Activated T-helper 2 cell treated with anti-CD3 and anti-CD28 coated beads, Interferon-gamma antibody, Interleukin-2, Interleukin-4, amounts not matched to agents 10 μg/mL and 5 μg/mL and 100 μg/mL, durations not matched to agents 14 hours and 24 hours and 36 hours (primary cell): Measurements from ENCODE around the gene RUVBL2. TPM values are rescaled to one million over a fixed set of nuclear protein-coding genes. Genes with fewer than 3 reads are reported as not detected.

Experiments used
- DNase-seq: peaks from one replicate; pipeline ENCODE4 v3.0.0; 2021; ENCODE audit warnings: low spot score
- H3K27ac Mint-ChIP-seq: one replicate; pipeline ENCODE4 v1.8.0; 2021; ENCODE audit warnings: mixed read lengths
- H3K27me3 Mint-ChIP-seq: one replicate; pipeline ENCODE4 v1.8.0; 2021; ENCODE audit warnings: low read depth, mixed read lengths
- H3K36me3 Mint-ChIP-seq: one replicate; pipeline ENCODE4 v1.8.0; 2021; ENCODE audit warnings: low read depth, mixed read lengths
- H3K4me1 Mint-ChIP-seq: one replicate; pipeline ENCODE4 v1.8.0; 2021; ENCODE audit warnings: low read depth, mixed read lengths
- H3K4me3 Mint-ChIP-seq: one replicate; pipeline ENCODE4 v1.8.0; 2021; ENCODE audit warnings: low read depth, mild to moderate bottlenecking, moderate library complexity, mixed read lengths
- H3K9me3 Mint-ChIP-seq: one replicate; pipeline ENCODE4 v1.8.0; 2021; ENCODE audit warnings: mixed read lengths
- intact Hi-C: fragments of 100-400 bp; cut with micrococcal nuclease; formaldehyde crosslinking; loops from one replicate; pipeline ENCODE4 v1.15.1; 2023
- total RNA-seq: library from RNA; stranded (reverse); gene quantifications from 2 replicates; pipeline ENCODE4 v1.2.3, GENCODE V29; 2022

The RUVBL2 gene
- total RNA-seq, 1 donor from 2014 or later: 160 TPM

GRCh38 chr19:48986211-48986610 lies 7.5 kb upstream of the RUVBL2 start:
- no peak overlapping the region for H3K27ac Mint-ChIP-seq
- peaks cover 9% of the 10 kb centered on the region for H3K4me1 Mint-ChIP-seq
- H3K4me3 Mint-ChIP-seq: no peak overlapping the region
- H3K27me3 Mint-ChIP-seq: no peaks in the 10 kb centered on the region
- intact Hi-C loops: no loop called here
- H3K36me3 Mint-ChIP-seq: peaks cover 60% of the 10 kb centered on the region
- H3K9me3 Mint-ChIP-seq: no peaks in the 10 kb centered on the region
- no peak for DNase-seq

- Mint-ChIP-seq H3K36me3 (peaks cover 54% of the 10 kb centered on the region), H3K27me3 (no peaks in the 10 kb centered on the region), H3K27ac (peak overlapping the region; percentile 54)
Observed at GRCh38 chr19:48987323-48987722, 6.4 kb upstream of the RUVBL2 start.

GRCh38 chr19:48988286-48988685 lies 5.4 kb upstream of the RUVBL2 start:
- intact Hi-C loops: no loop called here
- no peak overlapping the region for H3K4me3 Mint-ChIP-seq
- no peaks in the 10 kb centered on the region for H3K9me3 Mint-ChIP-seq
- H3K27ac Mint-ChIP-seq: no peak overlapping the region
- peaks cover 16% of the 10 kb centered on the region for H3K4me1 Mint-ChIP-seq
- no peak for DNase-seq
- peaks cover 47% of the 10 kb centered on the region for H3K36me3 Mint-ChIP-seq
- no peaks in the 10 kb centered on the region for H3K27me3 Mint-ChIP-seq

More at GRCh38 chr19:48987323-48987722, 6.4 kb upstream of the RUVBL2 start:
- no peak for DNase-seq
- Mint-ChIP-seq H3K9me3 (no peaks in the 10 kb centered on the region), H3K4me1 (peaks cover 15% of the 10 kb centered on the region), H3K4me3 (no peak overlapping the region)
- intact Hi-C loops: no loop called here

- Mint-ChIP-seq H3K4me3 (no peak overlapping the region), H3K36me3 (peaks cover 47% of the 10 kb centered on the region), H3K4me1 (peaks cover 19% of the 10 kb centered on the region), H3K27ac (no peak overlapping the region), H3K9me3 (no peaks in the 10 kb centered on the region), H3K27me3 (no peaks in the 10 kb centered on the region)
- intact Hi-C loops: no loop called here
- DNase-seq: no peak
Observed at GRCh38 chr19:48988860-48989259, 4.8 kb upstream of the RUVBL2 start.

- intact Hi-C loops: loop anchor here (10.0 kb wide), 1 partner anchor 155 kb away; no protein-coding TSS in a partner anchor
Observed at GRCh38 chr19:48989701-48990291, 3.9 kb upstream of the RUVBL2 start.

GRCh38 chr19:48990400-48990799 lies 3.3 kb upstream of the RUVBL2 start:
- H3K9me3 Mint-ChIP-seq: no peaks in the 10 kb centered on the region
- peaks cover 49% of the 10 kb centered on the region for H3K36me3 Mint-ChIP-seq
- H3K4me3 Mint-ChIP-seq: no peak overlapping the region
- DNase-seq: no peak
- H3K27ac Mint-ChIP-seq: peak overlapping the region; percentile 9
- no peaks in the 10 kb centered on the region for H3K27me3 Mint-ChIP-seq
- H3K4me1 Mint-ChIP-seq: peaks cover 29% of the 10 kb centered on the region
- intact Hi-C loops: loop anchor here (10.0 kb wide), 1 partner anchor 154 kb away; no protein-coding TSS in a partner anchor

More at GRCh38 chr19:48989701-48990291, 3.9 kb upstream of the RUVBL2 start:
- Mint-ChIP-seq H3K27me3 (no peaks in the 10 kb centered on the region), H3K36me3 (peaks cover 48% of the 10 kb centered on the region), H3K4me1 (peaks cover 23% of the 10 kb centered on the region), H3K4me3 (no peak overlapping the region), H3K27ac (peak overlapping the region; percentile 9), H3K9me3 (no peaks in the 10 kb centered on the region)
- DNase-seq: no peak

- no peaks in the 10 kb centered on the region for H3K9me3 Mint-ChIP-seq
- no peak overlapping the region for H3K4me3 Mint-ChIP-seq
- no peak overlapping the region for H3K27ac Mint-ChIP-seq
- H3K27me3 Mint-ChIP-seq: no peaks in the 10 kb centered on the region
- DNase-seq: no peak
- peaks cover 45% of the 10 kb centered on the region for H3K36me3 Mint-ChIP-seq
- peaks cover 29% of the 10 kb centered on the region for H3K4me1 Mint-ChIP-seq
- intact Hi-C loops: loop anchor here (10.0 kb wide), 1 partner anchor 154 kb away; no protein-coding TSS in a partner anchor
Observed at GRCh38 chr19:48991011-48991609, 2.6 kb upstream of the RUVBL2 start.

GRCh38 chr19:48991873-48992580 lies 1.7 kb upstream of the RUVBL2 start:
- H3K27ac Mint-ChIP-seq: peak overlapping the region; percentile 98
- peaks cover 29% of the 10 kb centered on the region for H3K4me1 Mint-ChIP-seq
- H3K36me3 Mint-ChIP-seq: peaks cover 44% of the 10 kb centered on the region
- H3K4me3 Mint-ChIP-seq: peak overlapping the region; percentile 94
- H3K27me3 Mint-ChIP-seq: no peaks in the 10 kb centered on the region
- intact Hi-C loops: loop anchor here (10.0 kb wide), 1 partner anchor 153 kb away; no protein-coding TSS in a partner anchor
- no peaks in the 10 kb centered on the region for H3K9me3 Mint-ChIP-seq
- no peak for DNase-seq

GRCh38 chr19:48992581-48993174 lies 1.0 kb upstream of the RUVBL2 start:
- peaks cover 38% of the 10 kb centered on the region for H3K36me3 Mint-ChIP-seq
- peak overlapping the region; percentile 94 for H3K4me3 Mint-ChIP-seq
- intact Hi-C loops: loop anchor here (1.0 to 10.0 kb wide), 2 partner anchors 27 to 152 kb away; partner anchors contain the start of gene FTL
- no peaks in the 10 kb centered on the region for H3K9me3 Mint-ChIP-seq
- H3K4me1 Mint-ChIP-seq: peaks cover 28% of the 10 kb centered on the region
- peak overlapping the region; percentile 98 for H3K27ac Mint-ChIP-seq
- no peaks in the 10 kb centered on the region for H3K27me3 Mint-ChIP-seq
- DNase-seq: no peak

GRCh38 chr19:48994035-48994386 lies 324 bp downstream of the RUVBL2 start:
- peak overlapping the region; percentile 98 for H3K27ac Mint-ChIP-seq
- no peaks in the 10 kb centered on the region for H3K9me3 Mint-ChIP-seq
- peaks cover 36% of the 10 kb centered on the region for H3K36me3 Mint-ChIP-seq
- H3K27me3 Mint-ChIP-seq: no peaks in the 10 kb centered on the region
- H3K4me3 Mint-ChIP-seq: peak overlapping the region; percentile 94
- DNase-seq: no peak
- peaks cover 30% of the 10 kb centered on the region for H3K4me1 Mint-ChIP-seq
- intact Hi-C loops: loop anchor here (10.0 kb wide), 1 partner anchor 151 kb away; no protein-coding TSS in a partner anchor

GRCh38 chr19:48997972-48998371 lies 4.3 kb downstream of the RUVBL2 start:
- Mint-ChIP-seq H3K36me3 (peaks cover 34% of the 10 kb centered on the region), H3K4me3 (no peak overlapping the region), H3K27me3 (no peaks in the 10 kb centered on the region), H3K27ac (no peak overlapping the region), H3K9me3 (no peaks in the 10 kb centered on the region), H3K4me1 (peaks cover 16% of the 10 kb centered on the region)
- intact Hi-C loops: loop anchor here (10.0 kb wide), 1 partner anchor 147 kb away; no protein-coding TSS in a partner anchor
- DNase-seq: peak; percentile 46

- Mint-ChIP-seq H3K27ac (no peak overlapping the region), H3K4me1 (peaks cover 10% of the 10 kb centered on the region), H3K27me3 (no peaks in the 10 kb centered on the region), H3K36me3 (peaks cover 46% of the 10 kb centered on the region), H3K9me3 (no peaks in the 10 kb centered on the region), H3K4me3 (no peak overlapping the region)
- intact Hi-C loops: loop anchor here (10.0 kb wide), 1 partner anchor 145 kb away; no protein-coding TSS in a partner anchor
- DNase-seq: peak; percentile 58
Observed at GRCh38 chr19:48999481-49000325, 6.0 kb downstream of the RUVBL2 start.
